ENCODE measurements around the gene TIGD1.
"Not testable (repeated sequence)": the region's sequence is repeated elsewhere in the genome, so short reads cannot be mapped to it uniquely, and the experiment has no call there.

Gene TIGD1

GRCh38 chr2:232537079-232537478 is 13.3 kb downstream of the TIGD1 start:
- H3K4me1 ChIP-seq (ENCODE audit: insufficient read depth, low read length): peaks cover 9% of the 10 kb centered on the region; the same call in 1 of the 2 replicates
- H3K36me3 ChIP-seq (ENCODE audit: insufficient read depth, low read depth, low read length): no peaks in the 10 kb centered on the region
- H3K27ac ChIP-seq (ENCODE audit: low read length): no peak overlapping the region
- no peak overlapping the region for H3K4me3 ChIP-seq (ENCODE audit: low read length)
- no peaks in the 10 kb centered on the region; the same call in 1 of the 2 replicates for H3K27me3 ChIP-seq (ENCODE audit: insufficient read depth, low read length)
- H3K9me3 ChIP-seq (ENCODE audit: insufficient read depth, low read depth, low read length): no peaks in the 10 kb centered on the region; the same call in 1 of the 2 replicates
- H3K9ac ChIP-seq (ENCODE audit: low read depth, low read length): no peak overlapping the region

DNA sequence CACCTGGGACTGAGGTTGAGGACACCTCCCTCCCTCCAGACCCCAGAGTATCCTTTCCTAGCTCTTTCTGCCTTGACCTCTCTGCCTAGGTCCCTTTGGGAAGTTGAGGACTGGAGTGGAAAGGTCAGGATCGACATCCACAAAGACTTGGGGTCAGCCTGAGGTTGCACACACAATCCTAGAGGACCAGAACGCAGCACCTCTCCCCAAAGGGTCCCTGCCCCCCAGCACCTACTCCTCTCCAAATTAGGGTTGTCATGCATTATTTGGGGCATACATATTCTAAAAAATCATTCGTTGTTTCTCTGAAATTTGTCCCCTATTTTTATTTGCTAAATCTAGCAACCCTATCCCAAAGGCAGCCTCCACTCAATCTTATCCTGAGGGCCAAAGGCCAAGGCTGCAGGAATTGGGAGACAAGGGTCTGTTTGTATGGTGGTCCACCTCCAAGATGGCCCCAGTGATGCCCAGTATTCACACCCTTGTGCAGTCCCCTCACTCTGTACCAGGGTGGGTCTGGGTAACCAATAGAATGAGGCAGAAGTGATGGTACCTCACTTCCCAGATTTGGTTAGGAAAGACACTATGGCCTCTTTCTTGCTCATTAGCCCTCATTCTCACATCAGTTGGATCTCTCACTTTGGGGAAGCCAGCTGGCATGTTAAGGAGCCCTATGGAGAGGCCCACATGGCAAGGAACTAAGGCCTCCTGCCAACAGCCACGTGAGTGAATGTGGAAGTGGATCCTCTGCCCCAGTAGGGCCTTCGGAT is 14.4 kb downstream of the TIGD1 start:
- no peak overlapping the region for H3K9ac ChIP-seq (ENCODE audit: low read depth, low read length)
- H3K27me3 ChIP-seq (ENCODE audit: insufficient read depth, low read length): no peaks in the 10 kb centered on the region; the same call in 1 of the 2 replicates
- H3K9me3 ChIP-seq (ENCODE audit: insufficient read depth, low read depth, low read length): no peaks in the 10 kb centered on the region; the same call in 1 of the 2 replicates
- H3K4me1 ChIP-seq (ENCODE audit: insufficient read depth, low read length): peaks cover 9% of the 10 kb centered on the region; the same call in 1 of the 2 replicates
- H3K4me3 ChIP-seq (ENCODE audit: low read length): no peak overlapping the region
- H3K36me3 ChIP-seq (ENCODE audit: insufficient read depth, low read depth, low read length): no peaks in the 10 kb centered on the region
- no peak overlapping the region for H3K27ac ChIP-seq (ENCODE audit: low read length)

DNA sequence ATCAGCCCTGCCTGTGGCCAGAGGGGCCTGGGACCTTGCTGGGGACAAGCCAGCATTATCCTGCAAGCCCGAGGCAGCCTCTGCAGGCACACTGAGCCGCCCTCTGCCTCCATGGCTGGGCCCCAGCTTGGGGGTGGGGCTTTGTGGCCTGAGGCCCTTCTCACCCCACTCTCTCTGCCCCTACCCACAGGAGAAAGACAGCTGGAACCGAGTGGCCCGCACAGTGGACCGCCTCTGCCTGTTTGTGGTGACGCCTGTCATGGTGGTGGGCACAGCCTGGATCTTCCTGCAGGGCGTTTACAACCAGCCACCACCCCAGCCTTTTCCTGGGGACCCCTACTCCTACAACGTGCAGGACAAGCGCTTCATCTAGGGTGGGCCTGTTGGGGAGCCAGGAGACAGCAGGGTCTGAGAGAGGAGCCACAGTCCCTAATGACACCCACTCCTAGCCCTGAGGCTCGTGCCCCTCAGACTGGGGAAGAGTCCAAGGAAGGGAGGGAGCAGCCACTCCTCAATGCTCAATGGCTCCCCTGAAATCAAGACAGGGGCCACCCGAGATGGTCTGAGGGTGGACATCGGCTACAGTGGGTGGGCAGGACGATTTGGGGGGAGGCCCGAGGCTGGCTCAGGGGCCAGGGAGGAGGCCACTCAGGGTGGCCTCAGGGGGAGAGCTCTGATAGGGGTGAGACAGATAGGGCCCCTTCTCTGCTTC is 15.3 kb downstream of the TIGD1 start:
- H3K9ac ChIP-seq (ENCODE audit: low read depth, low read length): no peak overlapping the region
- no peak overlapping the region for H3K27ac ChIP-seq (ENCODE audit: low read length)
- H3K9me3 ChIP-seq (ENCODE audit: insufficient read depth, low read depth, low read length): no peaks in the 10 kb centered on the region; the same call in 1 of the 2 replicates
- no peaks in the 10 kb centered on the region; the same call in 1 of the 2 replicates for H3K27me3 ChIP-seq (ENCODE audit: insufficient read depth, low read length)
- no peaks in the 10 kb centered on the region for H3K36me3 ChIP-seq (ENCODE audit: insufficient read depth, low read depth, low read length)
- no peak overlapping the region for H3K4me3 ChIP-seq (ENCODE audit: low read length)
- H3K4me1 ChIP-seq (ENCODE audit: insufficient read depth, low read length): peaks cover 9% of the 10 kb centered on the region; the same call in 1 of the 2 replicates

GRCh38 chr2:232533944-232534710 is 16.2 kb downstream of the TIGD1 start:
- Histone ChIP-seq H3K9me3 (ENCODE audit: insufficient read depth, low read depth, low read length) (no peaks in the 10 kb centered on the region; the same call in 1 of the 2 replicates), H3K9ac (ENCODE audit: low read depth, low read length) (no peak overlapping the region), H3K4me3 (ENCODE audit: low read length) (no peak overlapping the region), H3K36me3 (ENCODE audit: insufficient read depth, low read depth, low read length) (no peaks in the 10 kb centered on the region), H3K27me3 (ENCODE audit: insufficient read depth, low read length) (no peaks in the 10 kb centered on the region), H3K27ac (ENCODE audit: low read length) (no peak overlapping the region), H3K4me1 (ENCODE audit: insufficient read depth, low read length) (peaks cover 6% of the 10 kb centered on the region; the same call in 1 of the 2 replicates)

- peaks cover 13% of the 10 kb centered on the region; the same call in 1 of the 2 replicates for H3K27me3 ChIP-seq (ENCODE audit: insufficient read depth, low read length)
- H3K9me3 ChIP-seq (ENCODE audit: insufficient read depth, low read depth, low read length); H3K4me3 ChIP-seq (ENCODE audit: low read length); H3K36me3 ChIP-seq (ENCODE audit: insufficient read depth, low read depth, low read length); H3K4me1 ChIP-seq (ENCODE audit: insufficient read depth, low read length); H3K9ac ChIP-seq (ENCODE audit: low read depth, low read length); H3K27ac ChIP-seq (ENCODE audit: low read length): not testable (repeated sequence)
Measured at GRCh38 chr2:232532821-232533220, 17.5 kb downstream of the TIGD1 start.

GRCh38 chr2:232532419-232532818 is 17.9 kb downstream of the TIGD1 start:
- Histone ChIP-seq H3K9ac (ENCODE audit: low read depth, low read length) (no peak overlapping the region), H3K4me1 (ENCODE audit: insufficient read depth, low read length) (no peaks in the 10 kb centered on the region), H3K9me3 (ENCODE audit: insufficient read depth, low read depth, low read length) (no peaks in the 10 kb centered on the region; the same call in 1 of the 2 replicates), H3K36me3 (ENCODE audit: insufficient read depth, low read depth, low read length) (no peaks in the 10 kb centered on the region), H3K4me3 (ENCODE audit: low read length) (no peak overlapping the region), H3K27ac (ENCODE audit: low read length) (no peak overlapping the region), H3K27me3 (ENCODE audit: insufficient read depth, low read length) (peaks cover 16% of the 10 kb centered on the region; the same call in 1 of the 2 replicates)

- Histone ChIP-seq H3K27me3 (ENCODE audit: insufficient read depth, low read length) (peaks cover 16% of the 10 kb centered on the region; the same call in 1 of the 2 replicates), H3K4me3 (ENCODE audit: low read length) (no peak overlapping the region), H3K36me3 (ENCODE audit: insufficient read depth, low read depth, low read length) (no peaks in the 10 kb centered on the region), H3K9me3 (ENCODE audit: insufficient read depth, low read depth, low read length) (no peaks in the 10 kb centered on the region), H3K27ac (ENCODE audit: low read length) (no peak overlapping the region), H3K9ac (ENCODE audit: low read depth, low read length) (no peak overlapping the region), H3K4me1 (ENCODE audit: insufficient read depth, low read length) (no peaks in the 10 kb centered on the region)
Measured at GRCh38 chr2:232530626-232531260, 19.6 kb downstream of the TIGD1 start.

- H3K36me3 ChIP-seq (ENCODE audit: insufficient read depth, low read depth, low read length): no peaks in the 10 kb centered on the region
- H3K9me3 ChIP-seq (ENCODE audit: insufficient read depth, low read depth, low read length): no peaks in the 10 kb centered on the region
- H3K27ac ChIP-seq (ENCODE audit: low read length): no peak overlapping the region
- H3K4me3 ChIP-seq (ENCODE audit: low read length): no peak overlapping the region
- H3K4me1 ChIP-seq (ENCODE audit: insufficient read depth, low read length): no peaks in the 10 kb centered on the region
- no peak overlapping the region for H3K9ac ChIP-seq (ENCODE audit: low read depth, low read length)
- H3K27me3 ChIP-seq (ENCODE audit: insufficient read depth, low read length): peaks cover 19% of the 10 kb centered on the region
Measured at GRCh38 chr2:232529806-232530547, 20.4 kb downstream of the TIGD1 start.

GRCh38 chr2:232528746-232529460 is 21.5 kb downstream of the TIGD1 start:
- Histone ChIP-seq H3K27ac (ENCODE audit: low read length) (no peak overlapping the region), H3K9ac (ENCODE audit: low read depth, low read length) (no peak overlapping the region), H3K4me3 (ENCODE audit: low read length) (no peak overlapping the region), H3K27me3 (ENCODE audit: insufficient read depth, low read length) (peaks cover 29% of the 10 kb centered on the region), H3K36me3 (ENCODE audit: insufficient read depth, low read depth, low read length) (no peaks in the 10 kb centered on the region), H3K9me3 (ENCODE audit: insufficient read depth, low read depth, low read length) (no peaks in the 10 kb centered on the region), H3K4me1 (ENCODE audit: insufficient read depth, low read length) (no peaks in the 10 kb centered on the region)

GRCh38 chr2:232527905-232528470 is 22.4 kb downstream of the TIGD1 start:
- Histone ChIP-seq H3K4me3 (ENCODE audit: low read length) (no peak overlapping the region), H3K36me3 (ENCODE audit: insufficient read depth, low read depth, low read length) (no peaks in the 10 kb centered on the region), H3K9ac (ENCODE audit: low read depth, low read length) (no peak overlapping the region), H3K4me1 (ENCODE audit: insufficient read depth, low read length) (no peaks in the 10 kb centered on the region), H3K27ac (ENCODE audit: low read length) (no peak overlapping the region), H3K27me3 (ENCODE audit: insufficient read depth, low read length) (peaks cover 38% of the 10 kb centered on the region), H3K9me3 (ENCODE audit: insufficient read depth, low read depth, low read length) (no peaks in the 10 kb centered on the region)

All from iPS-20b (cell line).